ENCODE results near the gene POR.

The POR gene

GRCh38 chr7:75955331-75955955, 40.5 kb downstream of the POR start:
- no peak for DNase-seq

DNA sequence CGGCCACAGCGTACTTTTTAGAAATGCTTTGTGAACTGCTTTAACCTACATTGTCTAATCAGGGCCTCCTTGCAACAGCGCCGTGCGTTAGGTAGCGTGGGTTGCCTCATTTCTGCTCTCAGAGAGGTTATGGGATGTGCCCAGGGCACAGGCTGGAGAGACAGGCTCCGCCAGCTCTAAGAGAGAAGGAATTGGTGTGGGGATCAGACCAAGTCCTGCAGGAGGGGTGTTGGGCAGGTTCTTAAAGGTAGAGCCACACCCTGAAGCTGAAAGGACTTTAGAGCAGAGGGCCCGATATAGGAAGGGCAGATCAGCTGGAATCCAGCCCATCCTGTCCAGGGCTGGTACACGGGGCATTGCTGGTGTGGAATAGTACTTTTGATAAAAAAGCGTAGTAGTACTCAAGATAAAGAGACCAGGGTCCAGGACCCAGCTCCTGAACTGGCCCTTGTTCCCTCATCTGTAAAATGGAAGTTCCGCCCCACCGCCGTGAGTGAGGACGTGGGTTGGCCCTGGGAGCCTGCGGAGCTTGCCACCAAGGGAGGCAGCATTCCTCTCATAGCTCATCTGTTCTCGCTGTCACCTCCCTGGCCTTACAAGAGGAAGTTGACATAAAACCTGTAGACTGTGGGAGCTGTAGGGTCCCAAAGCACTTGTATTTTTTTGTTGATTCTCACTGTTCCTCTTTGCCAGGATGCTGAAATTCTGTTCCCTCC, 42.2 kb downstream of the POR start:
- DNase-seq = no peak

- no peak for DNase-seq
Measured at GRCh38 chr7:75958802-75959543, 44.0 kb downstream of the POR start.

DNA sequence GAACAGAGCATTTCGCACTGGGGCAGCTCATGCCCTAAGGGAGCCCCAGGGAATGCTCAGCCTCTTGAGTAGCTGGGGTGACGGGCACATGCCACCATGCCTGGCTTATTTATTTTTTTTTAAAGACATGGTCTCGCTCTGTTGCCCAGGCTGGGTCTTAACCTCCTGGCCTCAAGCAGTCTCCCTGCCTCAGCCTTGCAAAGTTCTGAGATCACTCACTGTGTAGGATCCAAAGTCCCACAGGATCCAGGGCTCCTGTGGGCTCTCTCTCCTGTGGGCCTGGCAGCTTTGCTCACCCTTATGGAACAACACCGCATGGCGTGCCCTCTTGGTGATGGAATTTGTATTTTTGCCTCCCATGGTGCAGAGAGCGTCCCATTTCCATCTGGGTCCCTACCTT, 45.4 kb downstream of the POR start:
- no peak for DNase-seq

- DNase-seq = peak in 1 of 2 experiments; percentile 8
Measured at GRCh38 chr7:75961218-75961617, 46.3 kb downstream of the POR start.

GRCh38 chr7:75962607-75963380, 47.8 kb downstream of the POR start:
- no peak for DNase-seq

DNA sequence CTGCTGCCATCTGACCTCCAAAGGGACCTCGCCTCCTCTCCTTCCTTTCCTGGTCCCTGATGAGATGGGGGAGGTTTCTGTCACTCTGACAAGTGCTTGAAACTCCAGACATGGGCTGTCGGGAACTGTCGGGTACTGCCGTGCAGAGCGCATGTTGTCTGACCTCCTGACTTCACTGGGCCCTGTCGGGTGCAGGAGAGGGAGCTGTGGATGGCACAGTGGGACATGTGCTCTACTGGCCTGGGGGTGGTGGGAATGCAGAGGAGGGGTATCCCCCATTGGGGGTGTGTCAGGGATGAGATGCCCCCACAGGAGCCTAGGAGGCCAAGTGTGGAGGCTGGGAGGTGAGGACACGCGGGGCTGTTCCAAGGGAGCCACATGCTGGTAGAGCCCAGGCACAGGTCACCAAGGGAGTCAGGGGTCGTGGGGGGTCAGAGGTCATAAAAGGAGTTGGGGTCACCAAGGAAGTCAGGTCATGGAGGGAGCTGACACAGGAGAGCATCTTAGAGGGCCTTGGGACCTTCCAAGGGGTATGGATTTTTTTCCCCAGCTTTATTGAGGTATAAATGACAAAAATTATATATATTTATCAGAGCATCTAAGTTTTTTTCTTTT, 48.5 kb downstream of the POR start:
- DNase-seq = no peak

DNA sequence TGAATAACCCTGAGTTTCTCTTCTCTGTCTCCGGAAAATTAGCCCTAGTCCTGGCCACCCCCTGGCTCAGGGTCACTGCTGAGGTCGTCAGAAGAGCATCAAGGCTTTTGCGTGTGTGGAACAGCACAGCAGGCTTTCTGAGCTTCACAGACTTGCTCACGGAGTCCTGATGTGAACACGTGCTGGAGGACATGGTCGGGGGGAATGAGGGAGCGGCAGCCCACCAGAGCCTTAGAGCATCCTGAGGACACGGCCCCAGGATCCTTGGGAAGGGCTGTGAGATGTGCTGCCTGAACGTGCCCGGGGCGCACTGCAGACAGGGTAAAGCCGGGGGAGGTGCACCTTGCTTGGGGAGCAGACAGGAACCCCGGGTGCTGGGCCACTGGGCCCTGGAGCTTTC, 50.7 kb downstream of the POR start:
- DNase-seq = no peak

- peak; percentile 85 to 86 for DNase-seq
Measured at GRCh38 chr7:75966190-75966961, 51.4 kb downstream of the POR start.

- no peak for DNase-seq
Measured at GRCh38 chr7:75967055-75967454, 52.1 kb downstream of the POR start.

DNA sequence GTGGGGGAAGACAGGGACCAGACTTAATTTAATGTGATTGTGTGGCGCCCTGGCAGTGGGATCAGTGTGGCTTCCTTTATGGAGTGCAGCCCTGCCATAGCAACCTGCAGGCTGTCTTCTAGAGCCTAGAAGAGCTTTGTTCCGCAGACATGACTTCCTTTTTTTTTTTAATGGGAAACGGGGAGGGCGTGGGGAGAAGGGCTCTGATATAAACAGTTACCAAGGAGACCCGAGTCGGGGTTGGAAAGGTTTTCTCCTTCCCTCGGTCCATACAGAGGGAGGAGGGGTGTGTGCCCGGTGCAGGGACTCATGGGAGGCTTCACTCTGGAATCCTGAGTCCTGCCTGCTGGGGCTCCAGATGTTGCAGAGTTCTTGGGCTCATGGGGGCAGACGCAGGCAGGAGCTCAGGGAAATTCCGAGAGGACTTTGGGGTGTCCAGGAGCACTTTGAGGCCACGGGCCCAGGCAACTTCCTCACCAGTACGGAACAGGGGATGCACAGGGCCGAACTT, 52.6 kb downstream of the POR start:
- DNase-seq = no peak

DNA sequence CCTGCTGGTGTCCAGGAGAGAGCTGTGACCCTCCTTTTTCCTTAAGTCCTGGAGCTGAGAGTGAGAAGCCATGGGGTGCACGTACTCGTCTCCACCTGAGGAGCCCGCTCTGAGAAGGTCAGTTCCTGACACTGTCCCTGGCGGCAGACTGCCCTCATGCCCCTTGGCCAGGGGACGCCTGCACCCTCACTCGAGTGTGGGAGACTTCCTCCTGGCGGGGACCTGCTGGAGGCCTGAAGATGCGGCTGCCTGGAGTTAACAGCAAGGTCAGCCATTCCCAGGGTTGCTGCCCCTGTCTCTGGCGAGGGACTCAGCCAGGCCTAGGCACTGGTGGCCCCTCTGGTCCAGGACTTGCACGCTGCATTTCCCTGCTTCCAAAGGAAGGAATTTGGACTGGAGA, 53.1 kb downstream of the POR start:
- no peak for DNase-seq

- DNase-seq = no peak
Measured at GRCh38 chr7:75968561-75969001, 53.6 kb downstream of the POR start.

DNA sequence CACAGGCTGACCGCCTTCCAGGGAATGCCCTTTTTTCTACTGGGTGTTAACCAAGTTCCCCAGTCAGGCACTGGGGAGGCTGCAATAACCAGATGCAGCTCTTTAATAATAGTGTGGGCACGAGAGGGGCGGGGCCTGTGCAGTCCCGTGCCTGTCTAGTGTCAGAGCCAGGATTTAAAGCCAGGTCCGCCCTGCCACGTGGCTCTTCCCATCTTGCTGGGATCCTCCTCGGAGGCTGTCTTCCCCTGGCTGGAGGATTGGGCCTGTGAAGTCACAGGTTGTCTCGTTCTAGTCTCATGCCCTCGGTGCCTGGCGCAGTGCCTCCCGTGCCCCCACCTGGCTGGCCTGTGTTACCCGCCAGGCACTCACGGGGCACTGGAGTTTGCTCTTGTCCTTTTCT, 54.2 kb downstream of the POR start:
- DNase-seq = no peak

DNA sequence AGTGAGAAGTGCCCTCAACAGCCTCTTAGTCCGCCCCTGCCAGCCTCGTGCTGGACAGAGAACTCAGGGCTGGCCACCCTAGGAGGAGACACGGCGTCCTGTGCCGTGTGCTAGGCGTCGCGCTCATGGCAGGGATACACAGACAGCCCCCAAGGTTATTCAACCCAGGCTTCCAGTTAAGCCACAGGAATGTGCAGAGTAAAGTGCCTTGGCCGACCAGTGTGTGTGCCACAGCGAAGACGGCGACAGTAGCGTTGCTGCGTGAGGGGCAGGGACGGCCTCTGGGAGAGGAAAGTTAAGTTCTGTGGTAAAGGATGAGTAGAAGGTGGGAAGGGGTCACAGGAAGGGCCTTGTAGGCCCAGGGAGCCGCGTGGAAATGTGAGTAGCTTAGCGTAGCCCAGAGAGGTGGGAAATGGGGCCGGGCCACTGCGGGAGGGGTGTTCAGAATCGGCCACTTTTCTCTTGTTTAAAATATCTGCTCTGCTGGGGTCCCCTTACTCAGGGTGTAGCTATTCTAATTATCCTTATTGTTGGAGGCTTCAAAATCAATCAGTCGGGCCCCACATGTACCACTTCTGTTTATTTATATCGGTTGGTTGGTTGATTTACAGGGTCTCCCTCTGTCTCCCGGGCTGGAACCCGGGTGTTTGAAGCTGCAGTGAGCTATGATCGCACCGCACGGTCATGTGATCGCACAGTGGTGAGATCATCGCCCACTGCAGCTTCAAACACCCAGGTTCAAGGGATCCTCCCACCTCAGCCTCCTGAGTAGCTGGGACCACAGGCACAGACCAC, 54.9 kb downstream of the POR start:
- no peak for DNase-seq

- DNase-seq = no peak
Measured at GRCh38 chr7:75971309-75971960, 56.5 kb downstream of the POR start.

GRCh38 chr7:75971961-75972763, 57.2 kb downstream of the POR start:
- DNase-seq = peak in 1 of 2 experiments; percentile 16

- no peak for DNase-seq
Measured at GRCh38 chr7:75977743-75978142, 62.8 kb downstream of the POR start.

GRCh38 chr7:75979759-75980429, 64.9 kb downstream of the POR start:
- DNase-seq = no peak

Data from SHP77 (cell line).